Measurements from ENCODE around the gene ZFYVE28.

The ZFYVE28 gene

GRCh38 chr4:2302387-2303119 lies 115.9 kb downstream of the ZFYVE28 start:
- no peak for DNase-seq (ENCODE audit: low read depth)

GRCh38 chr4:2301806-2302205 lies 116.6 kb downstream of the ZFYVE28 start:
- no peak for DNase-seq (ENCODE audit: low read depth)

DNA sequence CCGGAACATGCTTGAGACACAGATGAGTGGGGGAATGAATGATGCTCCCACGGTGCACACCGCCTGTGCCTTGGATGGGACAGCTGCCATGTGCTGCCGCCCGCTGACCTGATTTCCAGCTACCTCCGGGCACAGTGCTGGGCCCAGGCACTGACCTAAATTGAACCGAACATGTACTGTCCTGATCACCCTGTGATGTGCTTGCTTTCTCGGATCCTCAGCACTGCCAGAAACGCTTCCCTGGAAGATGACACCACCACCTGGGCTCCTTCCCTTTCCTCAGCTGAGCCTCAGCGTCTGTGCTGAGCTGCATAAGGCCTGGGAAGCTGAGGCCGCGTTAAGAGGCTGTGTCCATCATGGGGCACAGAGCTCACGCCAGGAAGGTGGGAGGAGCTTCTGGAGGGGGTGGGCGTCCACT lies 117.2 kb downstream of the ZFYVE28 start:
- no peak for DNase-seq (ENCODE audit: low read depth)

DNA sequence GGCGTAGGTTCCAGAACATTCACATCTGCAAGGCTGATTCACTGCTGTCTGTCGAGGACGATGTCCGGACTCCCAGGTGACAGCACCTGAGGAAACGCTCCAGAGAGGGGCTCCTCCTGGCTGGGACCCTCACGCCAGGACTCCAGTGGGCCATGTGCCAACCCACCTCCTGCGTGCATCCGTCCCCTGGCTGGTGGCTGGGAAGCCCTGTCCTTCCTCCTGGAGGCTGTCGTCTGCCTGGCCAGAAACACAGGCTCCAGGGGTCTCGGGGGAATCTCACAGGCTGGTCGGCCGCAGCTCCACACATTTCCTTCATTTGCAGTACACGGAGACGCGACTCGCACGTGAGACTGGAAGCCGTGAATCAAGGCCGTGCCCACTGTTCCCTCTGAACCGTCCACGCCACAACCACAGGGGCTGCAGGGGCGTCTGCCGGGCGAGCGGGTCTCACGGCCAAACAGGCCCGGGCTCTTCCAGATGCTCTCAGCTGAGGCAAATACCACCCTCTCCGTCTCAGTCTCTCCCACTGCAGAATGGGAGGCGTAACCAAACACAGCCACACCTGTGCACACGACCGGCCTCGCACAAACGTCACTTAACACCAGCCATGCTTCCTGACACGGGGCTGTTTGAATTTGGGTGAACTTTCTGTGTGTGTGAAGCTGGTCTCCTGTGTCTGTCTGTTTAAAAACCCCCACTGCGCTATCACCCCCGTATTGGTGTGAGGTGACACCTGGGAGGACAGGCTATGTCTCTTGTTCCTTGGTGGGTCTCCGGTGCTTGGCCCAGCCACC lies 117.8 kb downstream of the ZFYVE28 start:
- no peak for DNase-seq (ENCODE audit: low read depth)

- no peak for DNase-seq (ENCODE audit: low read depth)
These were observed 118.7 kb downstream of the ZFYVE28 start for GRCh38 chr4:2299794-2300193.

DNA sequence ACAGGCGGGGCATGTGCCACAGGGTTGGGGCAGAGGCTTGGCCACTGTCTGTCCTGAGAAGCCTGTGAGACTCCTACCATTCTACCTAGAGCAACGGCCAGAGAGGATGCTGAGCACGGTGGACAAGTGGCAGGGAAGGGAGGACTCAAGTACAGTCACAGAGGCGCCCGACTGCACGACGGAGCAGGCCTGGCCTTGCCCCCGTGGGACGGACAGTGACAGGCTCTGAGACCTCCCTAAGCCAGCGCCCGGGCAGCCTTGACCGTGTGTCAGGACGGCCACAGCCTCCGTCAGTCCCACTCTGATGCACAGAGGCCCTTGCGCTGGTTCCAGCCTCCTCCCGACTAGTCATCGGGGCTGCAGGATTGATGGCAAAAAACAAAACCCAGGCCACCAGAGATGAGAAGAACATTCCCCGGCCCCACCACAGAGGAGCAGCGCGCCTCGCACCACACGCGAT lies 119.9 kb downstream of the ZFYVE28 start:
- DNase-seq (ENCODE audit: low read depth): no peak

DNA sequence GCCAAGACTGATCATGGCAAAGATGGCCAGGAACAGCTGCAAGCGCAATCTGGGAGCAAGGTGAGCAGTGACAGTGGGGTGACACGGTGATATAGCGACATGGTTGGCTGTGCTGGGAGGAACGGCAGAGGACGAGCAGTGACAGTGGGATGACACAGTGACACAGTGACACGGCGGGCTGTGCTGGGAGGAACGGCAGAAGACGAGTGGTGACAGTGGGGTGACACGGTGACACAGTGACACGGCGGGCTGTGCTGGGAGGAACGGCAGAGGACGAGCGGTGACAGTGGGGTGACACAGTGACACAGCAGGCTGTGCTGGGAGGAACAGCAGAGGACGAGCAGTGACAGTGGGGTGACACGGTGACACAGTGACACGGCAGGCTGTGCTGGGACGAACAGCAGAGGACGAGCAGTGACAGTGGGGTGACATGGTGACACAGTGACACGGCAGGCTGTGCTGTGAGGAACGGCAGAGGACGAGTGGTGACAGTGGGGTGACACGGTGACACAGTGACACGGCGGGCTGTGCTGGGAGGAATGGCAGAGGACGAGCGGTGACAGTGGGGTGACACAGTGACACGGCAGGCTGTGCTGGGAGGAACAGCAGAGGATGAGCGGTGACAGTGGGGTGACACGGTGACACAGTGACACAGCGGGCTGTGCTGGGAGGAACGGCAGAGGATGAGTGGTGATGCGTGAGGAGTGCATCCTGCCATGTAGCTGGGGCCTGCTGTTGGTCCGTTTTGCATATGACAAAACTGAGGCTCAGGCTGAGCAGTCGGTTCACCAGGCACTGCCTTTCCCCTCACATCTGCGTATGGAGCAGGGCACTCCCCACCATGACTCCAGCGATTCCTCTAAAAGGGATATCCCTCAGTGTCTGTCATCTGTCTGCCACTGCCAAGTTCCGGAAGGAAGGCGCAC lies 120.6 kb downstream of the ZFYVE28 start:
- no peak for DNase-seq (ENCODE audit: low read depth)

GRCh38 chr4:2296631-2297601 lies 121.5 kb downstream of the ZFYVE28 start:
- DNase-seq (ENCODE audit: low read depth): no peak

GRCh38 chr4:2295900-2296442 lies 122.5 kb downstream of the ZFYVE28 start:
- DNase-seq (ENCODE audit: low read depth): no peak

DNA sequence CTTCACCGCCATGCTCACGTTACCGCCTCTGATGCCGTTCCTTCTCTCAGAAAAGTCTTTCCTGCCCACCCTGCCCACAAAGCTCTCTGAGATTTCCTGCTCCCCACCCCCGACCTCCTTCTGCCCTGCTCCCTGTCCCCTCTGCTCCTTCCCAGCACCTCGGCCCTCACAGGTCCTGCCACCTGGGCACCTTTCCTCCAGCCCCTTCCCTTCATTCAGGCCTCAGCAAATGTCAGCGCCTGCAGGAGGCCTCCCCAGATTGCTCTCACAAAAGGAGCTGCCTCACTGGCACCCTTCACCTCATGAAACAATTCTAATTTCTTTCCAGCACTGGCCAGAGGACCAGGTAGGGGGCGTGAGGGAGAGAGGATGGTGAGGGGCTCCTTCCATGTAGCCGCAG lies 122.9 kb downstream of the ZFYVE28 start:
- DNase-seq (ENCODE audit: low read depth): no peak

DNA sequence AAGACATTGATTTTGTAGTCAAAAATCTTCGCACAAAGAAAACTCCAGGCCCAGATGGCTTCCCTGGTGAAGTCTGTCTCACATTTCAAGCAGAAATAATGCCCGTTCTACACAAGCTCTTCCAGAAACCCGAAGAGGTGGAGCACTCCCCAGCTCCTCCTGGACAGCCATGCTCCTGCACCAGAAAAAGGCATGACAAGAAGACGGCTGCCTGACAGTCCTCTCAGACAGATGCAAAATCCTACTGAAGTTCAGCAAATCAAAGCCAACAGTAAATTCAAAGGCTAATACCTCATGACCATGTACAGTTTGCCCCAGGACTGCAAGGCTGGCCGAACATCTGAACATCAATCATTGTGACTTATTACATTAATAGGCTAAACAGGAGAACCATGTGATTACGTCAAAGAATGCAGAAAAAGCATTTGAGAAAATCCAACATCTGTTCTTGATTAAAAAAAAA lies 125.8 kb downstream of the ZFYVE28 start:
- DNase-seq (ENCODE audit: low read depth): no peak

- no peak for DNase-seq (ENCODE audit: low read depth)
These were observed 126.5 kb downstream of the ZFYVE28 start for GRCh38 chr4:2291705-2292645.

DNA sequence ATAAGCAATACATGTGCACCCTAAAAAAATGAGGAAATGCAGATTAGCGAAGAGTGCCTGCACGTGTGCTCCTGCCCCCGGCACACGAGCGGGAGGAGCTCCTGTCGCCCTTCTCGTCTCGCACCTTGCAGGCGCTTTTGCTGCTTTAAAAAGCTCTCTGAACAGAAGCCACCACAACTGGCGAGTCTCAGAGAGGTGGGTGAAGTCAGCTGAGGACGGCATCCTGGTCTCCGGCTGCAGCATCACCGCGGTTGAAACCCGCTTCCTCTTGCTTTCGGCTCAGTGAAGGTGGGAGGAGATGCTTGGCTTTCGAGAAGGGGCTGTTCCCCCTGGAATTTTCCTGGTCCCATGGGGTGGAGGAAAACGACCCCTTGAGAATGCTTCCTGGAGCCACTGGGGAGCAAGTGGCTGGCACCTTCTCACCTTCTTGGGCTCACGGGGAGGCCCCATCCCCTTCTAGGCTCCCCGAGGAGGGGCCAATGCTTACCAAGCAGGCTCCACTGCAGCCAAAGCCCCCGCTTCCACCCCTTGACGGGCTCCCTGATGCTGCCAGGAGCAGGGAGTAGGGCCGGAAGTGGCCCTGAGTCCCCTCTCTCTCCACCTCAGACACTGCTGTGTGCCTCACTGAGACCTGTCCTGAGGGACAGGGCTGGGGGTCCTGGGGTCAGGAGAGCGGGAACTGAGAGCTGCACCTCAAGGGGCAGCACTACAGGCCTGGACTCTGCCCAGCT lies 127.3 kb downstream of the ZFYVE28 start:
- peak; percentile 53 for DNase-seq (ENCODE audit: low read depth)

DNA sequence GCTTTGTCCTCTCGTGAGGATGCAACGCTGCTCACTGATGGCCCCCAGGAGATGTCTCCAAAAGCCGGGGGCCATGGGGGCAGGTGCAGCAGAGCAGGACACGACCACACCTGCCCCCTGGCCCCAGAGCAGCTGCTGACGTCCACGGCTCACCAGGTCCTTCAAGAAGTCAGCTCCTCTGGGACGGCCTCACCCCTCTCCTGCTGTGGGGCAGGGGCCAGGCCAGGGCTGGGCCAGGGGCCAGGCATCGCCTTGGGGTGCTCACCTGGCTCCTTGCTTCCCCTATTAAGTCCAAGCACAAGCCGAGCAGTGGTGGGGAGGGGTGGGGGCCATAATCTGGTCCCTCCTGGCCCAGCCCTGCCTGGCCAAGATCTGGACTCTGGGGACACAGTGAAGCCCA lies 128.0 kb downstream of the ZFYVE28 start:
- DNase-seq (ENCODE audit: low read depth): no peak

GRCh38 chr4:2289955-2290333 lies 128.5 kb downstream of the ZFYVE28 start:
- no peak for DNase-seq (ENCODE audit: low read depth)

DNA sequence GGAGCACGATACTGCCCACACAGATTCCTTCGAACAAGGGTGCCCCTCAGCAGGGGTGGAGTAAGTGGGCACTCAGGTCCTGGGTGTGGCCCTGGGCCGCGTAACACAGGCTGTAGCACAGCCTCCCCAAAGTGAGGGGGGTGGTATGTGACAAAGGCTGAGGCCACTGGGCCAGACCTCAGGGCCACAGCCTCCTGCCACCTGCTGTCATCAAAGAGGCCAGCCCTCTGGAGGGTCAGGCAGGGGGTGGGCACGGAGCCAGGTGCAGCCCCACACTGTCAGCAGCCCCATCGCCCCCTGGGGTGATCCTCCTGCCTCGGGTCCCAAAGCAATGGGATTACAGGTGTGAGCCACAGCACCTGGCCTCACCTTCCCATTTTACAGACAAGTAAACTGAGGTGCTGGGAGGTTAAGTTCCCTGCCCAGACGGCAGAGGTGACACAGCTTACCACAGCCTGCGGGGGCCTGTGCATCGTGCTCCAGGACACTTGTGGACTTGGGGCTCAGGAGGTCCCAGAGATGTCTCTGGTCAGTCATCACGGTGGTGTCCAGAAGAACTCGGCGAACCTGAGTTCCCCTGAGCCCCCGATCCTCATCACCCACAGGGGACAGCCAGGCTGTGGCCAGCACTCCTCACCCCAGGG lies 129.0 kb downstream of the ZFYVE28 start:
- DNase-seq (ENCODE audit: low read depth): no peak

GRCh38 chr4:2288051-2288541 lies 130.3 kb downstream of the ZFYVE28 start:
- DNase-seq (ENCODE audit: low read depth): no peak

GRCh38 chr4:2287594-2287915 lies 130.9 kb downstream of the ZFYVE28 start:
- DNase-seq (ENCODE audit: low read depth): no peak
